NT2/D1 (cell line): ENCODE data around the gene CDYL2.

ENCODE experiments used
- SUZ12 ChIP-seq: IDR thresholded peaks from 2 replicates; pipeline ENCODE4 v1.6.1; 2011; ENCODE audit not compliant: insufficient read length, insufficient read depth; ENCODE audit errors: extremely low read depth
- YY1 ChIP-seq: IDR thresholded peaks from 2 replicates; pipeline ENCODE4 v1.6.1; 2011; ENCODE audit not compliant: insufficient read length, insufficient read depth
- ZNF274 ChIP-seq: IDR thresholded peaks from 2 replicates; pipeline ENCODE4 v1.6.1; 2011; ENCODE audit warnings: mild to moderate bottlenecking, low read depth, low read length

DNA sequence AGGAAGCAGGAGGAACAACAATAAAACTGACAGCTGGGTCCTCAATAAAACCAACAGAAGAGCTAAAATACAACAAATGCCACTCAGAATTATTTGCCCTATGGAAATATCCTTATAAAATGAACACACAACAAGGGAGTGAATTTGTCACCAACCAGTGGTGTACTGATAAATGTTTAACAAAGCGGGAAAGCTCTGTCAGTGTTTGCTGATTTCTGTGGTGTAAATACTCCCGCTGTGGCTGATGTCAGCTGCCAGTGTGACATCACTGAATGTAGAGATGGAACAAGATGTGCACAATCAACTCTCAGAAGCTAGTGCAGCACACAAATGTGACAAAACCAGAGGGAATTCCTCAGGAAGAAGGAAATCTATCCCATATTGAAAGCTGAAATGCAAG lies 51.9 kb downstream of the CDYL2 start:
- TF ChIP-seq YY1 (no peak), ZNF274 (no peak), SUZ12 (no peak)
